CD4-positive, alpha-beta T cell treated with Interleukin-10 for 1 hour (primary cell): ENCODE results near the gene GNA15.
A peak's percentile ranks its signal among the peaks of the same experiment; 100 is the strongest.
"Not testable (repeated sequence)": the region's sequence is repeated elsewhere in the genome, so short reads cannot be mapped to it uniquely, and the experiment has no call there.

Source experiments
- DNase-seq: peaks from one replicate; pipeline ENCODE4 v3.0.0-alpha.2; 2020

GNA15 gene

DNA sequence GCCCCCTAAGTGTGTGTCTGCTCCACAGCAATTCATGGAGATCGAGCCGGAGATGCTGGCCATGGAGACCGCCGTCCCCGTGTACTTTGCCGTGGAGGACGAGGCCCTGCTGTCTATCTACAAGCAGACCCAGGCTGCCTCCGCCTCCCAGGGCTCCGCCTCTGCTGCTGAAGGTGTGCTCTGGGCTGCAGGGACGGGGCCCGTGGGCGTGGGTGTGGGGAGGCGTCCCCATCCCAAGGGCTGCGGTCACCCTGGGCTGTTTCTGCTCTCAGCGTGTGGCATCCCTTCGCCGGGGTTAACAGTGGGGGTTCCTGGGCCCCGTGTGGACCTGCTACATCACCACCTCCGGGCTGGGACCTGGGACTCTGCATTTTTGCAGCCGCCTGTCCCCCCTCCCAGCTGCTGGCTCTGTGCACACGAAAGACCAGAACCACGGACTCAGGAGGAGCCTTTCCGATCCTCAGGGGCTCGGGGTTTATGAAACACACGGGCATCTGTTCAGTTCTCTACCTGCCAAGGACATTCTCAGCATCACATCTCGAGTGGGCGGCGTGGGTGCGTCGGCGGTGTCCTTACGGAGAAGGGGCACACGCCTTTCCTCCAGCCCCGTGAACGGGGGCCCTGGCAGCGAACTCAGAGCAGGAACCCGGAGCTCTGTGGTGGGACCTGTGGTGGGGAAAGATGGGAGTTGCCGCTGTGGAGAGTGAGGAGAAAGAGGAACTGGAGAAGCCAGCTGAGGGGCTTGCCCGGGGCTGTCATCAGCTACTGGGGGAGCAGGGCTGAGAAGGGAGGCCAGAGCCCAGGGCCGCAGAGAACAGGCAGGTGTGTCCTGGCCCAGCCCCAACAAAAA is 57.6 kb downstream of the GNA15 start:
- DNase-seq: no peak

DNA sequence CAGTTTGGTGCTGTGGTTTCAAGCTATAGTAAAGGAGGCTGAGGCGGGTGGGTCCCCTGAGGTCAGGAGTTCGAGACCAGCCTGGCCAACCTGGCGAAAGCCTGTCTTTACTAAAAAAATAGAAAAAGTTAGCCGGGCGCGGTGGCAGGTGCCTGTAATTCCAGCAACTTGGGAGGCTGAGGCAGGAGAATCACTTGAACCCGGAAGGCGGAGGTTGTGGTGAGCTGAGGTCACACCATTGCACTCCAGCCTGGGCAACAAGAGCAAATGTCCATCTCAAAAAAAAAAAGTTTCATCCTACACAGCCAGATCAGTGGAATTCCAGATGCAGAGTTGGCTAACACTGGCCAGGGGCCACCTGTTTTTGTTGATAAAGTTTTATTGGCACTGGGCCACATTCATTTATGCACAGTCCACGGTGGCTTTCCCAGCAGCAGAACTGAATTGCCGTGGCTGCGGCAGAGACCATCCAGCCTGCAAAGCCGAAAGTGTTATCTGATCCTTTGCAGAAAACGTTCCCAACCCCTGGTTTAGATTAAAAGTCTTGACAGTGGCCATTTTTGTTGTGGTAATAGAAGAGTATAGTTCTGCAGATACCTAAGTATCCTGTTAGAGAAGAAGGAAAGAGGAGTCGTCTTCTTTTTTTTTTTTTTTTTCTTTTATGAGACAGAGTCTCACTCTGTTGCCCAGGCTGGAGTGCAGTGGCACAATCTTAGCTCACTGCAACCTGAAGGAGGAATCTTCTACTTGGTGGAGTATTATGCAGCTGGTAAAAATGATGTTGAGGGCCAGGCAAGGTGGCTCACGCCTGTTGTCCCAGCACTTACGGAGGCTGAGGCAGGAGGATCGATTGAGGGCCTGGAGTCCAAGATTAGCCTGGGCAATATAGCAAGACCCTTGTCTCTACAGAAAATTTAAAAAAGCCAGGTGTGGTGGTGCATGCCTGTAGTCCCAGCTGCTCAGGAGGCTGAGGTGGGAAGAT is 58.6 kb downstream of the GNA15 start:
- no peak for DNase-seq

DNA sequence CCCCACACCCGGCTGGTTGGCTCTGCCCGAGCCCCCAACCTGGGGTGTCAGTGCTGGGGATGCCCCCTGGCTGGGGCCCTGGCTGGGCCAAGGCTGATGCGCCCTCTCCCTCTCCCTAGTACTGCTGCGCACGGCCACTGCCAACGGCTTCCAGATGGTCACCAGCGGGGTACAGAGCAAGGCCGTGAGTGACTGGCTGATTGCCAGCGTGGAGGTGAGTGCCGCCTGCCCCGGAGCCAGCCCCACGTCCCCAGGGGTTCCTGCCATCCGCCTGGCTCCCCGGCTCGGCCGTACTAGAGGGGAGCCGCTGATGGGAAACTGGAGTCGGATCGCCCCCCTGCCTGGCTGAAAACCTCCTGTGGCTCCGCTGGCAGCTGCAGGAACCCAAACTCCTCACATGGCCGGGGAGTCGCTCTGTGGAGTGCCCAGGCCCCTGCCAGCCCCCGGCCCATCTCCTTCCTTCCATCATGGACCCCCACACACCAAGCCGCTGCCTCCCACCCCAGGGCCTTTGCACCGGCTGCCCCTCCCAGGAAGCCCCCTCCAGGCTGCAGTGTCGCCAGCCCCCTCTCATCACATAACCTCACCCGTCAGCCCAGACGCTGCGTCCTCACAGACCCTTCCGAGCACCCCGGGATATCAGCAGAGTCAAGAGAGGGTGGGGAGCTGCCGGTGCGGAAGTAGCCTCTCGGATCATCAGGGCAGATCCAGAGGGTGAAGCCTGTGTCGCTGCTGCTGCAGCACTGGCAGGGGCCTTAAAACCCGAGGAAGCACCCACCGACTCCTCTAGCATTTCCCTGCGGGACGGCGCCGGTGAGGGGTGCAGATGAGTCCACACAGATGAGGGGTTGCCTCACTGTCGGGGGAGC is 60.5 kb downstream of the GNA15 start:
- no peak for DNase-seq

DNA sequence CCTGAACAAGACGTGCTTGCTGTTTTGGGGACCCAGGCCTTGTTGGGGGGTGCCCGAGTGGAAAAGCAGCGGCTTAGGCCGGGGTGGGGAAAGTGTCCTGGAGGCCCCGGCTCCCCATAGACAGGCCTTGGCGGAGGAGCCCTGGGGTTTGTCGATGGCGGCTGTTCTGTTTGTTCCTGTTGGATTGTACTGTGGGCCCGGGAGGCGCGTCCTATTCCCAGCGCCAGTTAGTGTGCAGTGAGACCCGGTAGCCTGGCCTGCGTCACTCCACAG is 61.0 kb downstream of the GNA15 start:
- DNase-seq: no peak

DNA sequence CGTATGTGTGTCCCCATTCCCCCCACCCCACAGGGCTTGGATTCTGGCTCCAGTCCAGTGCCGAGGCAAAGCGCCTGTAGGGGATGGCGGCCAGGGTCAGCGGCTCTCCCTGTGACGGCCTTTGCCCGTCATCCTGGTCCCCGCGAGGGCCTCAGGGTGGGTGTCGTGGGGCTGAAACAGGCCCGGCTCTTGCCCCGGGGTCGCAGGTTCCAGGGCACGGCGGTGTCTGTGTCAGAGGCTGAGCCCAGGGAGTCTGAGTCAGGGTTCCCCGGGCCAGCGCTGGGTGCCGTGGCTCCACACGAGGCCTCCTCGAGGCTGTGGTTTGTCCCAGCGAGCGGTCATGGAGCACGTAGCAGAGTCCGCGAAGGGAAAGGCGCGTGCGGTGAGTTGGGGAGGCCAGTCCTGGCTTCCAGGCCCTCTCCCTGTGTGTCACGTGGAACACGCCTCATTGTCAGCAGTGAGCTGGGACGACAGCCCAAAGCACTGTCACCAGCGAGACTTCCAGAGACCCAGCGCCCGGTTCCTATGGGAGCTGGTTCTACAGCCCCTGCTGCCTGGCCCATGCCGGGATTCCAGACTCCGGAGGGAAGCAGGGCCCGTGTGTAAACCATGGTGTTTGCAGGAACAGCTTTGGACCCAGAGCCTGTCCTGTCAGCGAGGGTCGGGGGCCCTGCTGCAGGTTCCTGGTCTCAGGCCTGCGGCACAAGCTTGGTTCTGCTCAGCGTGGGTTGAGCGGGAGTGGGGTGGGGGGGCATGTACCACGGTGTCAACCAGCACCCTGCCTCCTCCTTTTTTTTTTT is 63.3 kb downstream of the GNA15 start:
- DNase-seq: no peak

DNA sequence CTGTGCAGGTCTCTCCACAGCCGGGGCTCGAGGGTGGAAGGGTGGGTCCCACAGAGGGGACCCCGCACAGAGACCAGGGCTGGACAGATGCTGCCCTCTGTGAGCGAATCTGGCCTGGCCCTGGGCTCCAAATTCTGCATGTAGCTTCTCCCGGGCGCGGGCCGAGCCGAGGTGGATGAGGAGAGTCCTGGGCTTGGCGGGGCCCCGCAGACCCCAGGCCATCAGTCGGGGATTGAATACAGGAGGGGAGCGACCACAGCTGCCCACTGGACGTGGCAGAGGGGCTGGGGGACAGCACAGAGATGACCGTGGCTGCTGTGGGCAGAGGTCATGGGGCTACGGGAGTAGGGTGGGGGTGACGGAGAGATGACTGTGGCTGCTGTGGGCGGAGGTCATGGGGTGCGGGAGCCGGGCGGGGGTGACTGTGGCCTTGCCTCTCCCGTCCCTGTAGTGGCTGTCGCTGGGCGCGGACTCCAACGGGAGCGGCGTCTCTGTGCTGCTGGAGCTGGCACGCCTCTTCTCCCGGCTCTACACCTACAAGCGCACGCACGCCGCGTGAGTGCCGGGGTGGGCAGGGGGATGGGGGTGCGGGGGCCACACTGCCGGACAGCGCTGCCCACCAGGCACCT is 65.4 kb downstream of the GNA15 start:
- DNase-seq: no peak

DNA sequence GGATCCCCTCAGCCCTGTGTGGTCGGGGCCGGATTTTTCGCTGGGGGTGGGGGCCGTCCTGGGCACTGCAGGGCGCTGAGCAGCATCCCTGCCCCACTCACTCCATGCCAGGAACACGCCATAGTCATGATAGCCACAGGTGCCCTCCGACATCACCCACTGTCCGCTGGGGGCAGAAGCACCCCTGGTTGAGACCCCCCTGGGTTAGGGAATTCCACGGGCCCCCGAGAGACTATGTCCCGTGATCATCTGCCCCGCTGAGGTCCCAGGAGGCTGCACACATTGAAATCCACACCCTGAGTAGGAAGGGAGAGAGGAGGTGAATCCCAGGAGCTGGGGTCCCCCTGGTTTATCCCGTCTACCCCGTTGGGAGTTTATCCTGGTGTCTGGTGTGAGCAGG is 66.1 kb downstream of the GNA15 start:
- no peak for DNase-seq

DNA sequence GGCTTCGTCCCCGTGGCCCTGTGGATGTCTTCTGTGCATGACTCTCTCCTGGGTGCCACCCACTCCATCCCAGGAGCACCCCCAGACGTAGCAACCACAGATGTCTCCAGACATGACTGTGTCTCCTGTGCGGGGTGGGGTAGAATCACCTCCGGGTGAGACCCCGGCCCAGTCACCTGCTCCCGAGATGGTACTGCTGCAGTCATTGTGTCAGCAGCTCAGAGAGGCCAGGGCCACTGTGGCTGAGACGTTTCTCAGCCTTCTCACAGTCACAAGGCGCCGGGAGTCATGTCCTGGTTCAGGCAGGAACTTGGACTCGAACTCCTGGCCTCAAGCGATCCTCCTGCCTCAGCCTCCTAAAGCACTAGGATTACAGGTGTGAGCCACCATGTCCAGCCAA is 66.5 kb downstream of the GNA15 start:
- DNase-seq: no peak

DNA sequence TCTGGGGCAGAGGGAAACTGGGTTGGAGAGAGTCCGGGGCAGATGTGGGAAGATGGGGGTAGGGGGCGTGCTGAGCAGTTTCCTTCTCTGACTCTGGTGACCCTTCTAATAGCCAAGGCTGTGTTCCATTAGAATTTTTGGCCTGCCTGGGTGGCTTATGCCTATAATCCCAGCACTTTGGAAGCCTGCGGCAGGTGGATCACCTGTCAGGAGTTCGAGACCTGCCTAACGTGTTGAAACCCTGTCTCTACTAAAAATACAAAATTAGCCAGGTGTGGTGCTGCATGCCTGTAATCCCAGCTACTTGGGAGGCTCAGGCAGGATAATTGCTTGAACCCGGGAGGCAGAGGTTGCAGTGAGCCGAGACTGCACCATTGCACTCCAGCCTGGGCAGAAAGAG is 67.1 kb downstream of the GNA15 start:
- DNase-seq: not testable (repeated sequence)

DNA sequence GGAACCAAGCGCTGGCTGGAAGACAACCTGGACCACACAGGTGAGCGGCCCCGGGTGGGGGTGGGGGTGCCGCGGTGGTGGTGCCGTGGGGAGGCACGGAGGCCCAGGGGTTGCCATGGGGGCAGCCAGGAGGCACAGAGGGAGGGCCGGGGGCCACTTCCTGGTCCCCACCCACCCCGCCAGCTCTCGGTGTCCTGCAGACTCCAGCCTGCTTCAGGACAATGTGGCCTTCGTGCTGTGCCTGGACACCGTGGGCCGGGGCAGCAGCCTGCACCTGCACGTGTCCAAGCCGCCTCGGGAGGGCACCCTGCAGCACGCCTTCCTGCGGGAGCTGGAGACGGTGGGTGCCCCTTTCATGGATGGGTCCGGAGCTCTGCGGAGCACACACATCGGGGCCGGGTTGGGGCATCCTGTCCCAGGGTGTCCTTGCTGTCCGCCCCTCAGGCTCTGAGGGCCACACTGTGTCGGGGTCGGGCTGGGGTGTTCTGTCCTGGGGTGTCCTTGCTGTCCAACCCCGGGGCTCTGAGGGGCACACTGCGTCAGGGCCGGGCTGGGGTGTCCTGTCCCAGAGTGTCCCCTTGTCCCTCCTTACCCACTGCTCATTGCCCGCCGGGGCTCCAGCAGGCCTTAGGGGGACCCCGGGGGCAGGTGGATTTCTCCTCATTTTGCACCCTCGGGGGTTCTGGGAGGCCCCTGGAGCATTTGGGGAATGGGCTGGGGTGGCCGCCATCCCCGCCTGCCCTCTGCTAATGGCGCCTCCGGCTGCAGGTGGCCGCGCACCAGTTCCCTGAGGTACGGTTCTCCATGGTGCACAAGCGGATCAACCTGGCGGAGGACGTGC is 68.2 kb downstream of the GNA15 start:
- no peak for DNase-seq

DNA sequence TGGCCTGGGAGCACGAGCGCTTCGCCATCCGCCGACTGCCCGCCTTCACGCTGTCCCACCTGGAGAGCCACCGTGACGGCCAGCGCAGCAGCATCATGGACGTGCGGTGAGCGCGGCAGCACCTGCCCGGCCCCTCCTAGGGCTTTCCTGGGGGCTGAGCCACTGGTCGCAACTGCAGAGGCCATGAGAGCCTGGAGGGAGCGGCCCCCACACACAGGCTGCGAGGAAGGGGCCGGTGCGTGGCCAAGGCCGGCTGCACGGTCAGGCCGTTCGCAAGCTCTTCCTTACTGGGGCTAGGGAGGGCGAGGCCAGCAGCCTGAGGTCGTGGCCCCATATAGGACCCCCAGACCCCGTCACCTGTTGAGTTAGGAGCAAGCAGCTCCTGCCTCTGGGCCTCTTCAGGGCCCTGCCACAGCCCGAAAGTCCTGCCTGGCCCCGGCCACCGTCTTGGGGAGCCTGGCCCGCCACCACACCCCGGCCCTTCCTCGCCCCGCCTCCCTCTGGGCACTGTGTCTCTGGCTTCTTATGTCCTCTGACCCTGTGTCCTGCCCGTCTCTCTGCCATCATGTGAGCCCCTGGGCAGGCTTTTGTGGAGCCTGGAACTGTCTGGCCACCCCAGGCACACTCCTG is 68.9 kb downstream of the GNA15 start:
- no peak for DNase-seq

DNA sequence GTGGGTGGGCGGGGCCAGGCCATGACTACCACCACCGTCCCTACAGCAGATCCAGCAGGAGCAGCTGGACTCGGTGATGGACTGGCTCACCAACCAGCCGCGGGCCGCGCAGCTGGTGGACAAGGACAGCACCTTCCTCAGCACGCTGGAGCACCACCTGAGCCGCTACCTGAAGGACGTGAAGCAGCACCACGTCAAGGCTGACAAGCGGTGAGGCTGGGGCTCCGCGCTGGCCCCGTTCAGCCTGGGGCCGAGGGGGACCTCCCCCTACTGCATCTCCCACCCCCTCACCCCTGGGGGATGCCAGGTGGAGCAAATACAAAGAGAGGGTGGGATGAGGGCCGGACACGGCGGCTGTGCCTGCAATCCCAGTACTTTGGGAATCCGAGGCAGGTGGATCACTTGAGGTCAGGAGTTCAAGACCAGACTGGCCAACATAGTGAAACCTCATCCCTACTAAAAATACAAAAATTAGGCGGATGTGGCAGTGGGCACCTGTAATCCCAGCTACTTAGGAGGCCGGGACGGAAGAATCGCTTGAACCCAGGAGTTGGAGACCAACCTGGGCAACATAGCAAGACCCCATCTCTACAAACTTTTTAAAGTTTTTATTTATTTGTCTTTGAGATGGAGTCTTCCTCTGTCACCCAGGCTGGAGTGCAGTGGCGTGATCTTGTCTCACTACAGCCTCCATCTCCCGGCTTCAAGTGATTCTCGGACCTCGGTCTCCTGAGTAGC is 70.6 kb downstream of the GNA15 start:
- no peak for DNase-seq

DNA sequence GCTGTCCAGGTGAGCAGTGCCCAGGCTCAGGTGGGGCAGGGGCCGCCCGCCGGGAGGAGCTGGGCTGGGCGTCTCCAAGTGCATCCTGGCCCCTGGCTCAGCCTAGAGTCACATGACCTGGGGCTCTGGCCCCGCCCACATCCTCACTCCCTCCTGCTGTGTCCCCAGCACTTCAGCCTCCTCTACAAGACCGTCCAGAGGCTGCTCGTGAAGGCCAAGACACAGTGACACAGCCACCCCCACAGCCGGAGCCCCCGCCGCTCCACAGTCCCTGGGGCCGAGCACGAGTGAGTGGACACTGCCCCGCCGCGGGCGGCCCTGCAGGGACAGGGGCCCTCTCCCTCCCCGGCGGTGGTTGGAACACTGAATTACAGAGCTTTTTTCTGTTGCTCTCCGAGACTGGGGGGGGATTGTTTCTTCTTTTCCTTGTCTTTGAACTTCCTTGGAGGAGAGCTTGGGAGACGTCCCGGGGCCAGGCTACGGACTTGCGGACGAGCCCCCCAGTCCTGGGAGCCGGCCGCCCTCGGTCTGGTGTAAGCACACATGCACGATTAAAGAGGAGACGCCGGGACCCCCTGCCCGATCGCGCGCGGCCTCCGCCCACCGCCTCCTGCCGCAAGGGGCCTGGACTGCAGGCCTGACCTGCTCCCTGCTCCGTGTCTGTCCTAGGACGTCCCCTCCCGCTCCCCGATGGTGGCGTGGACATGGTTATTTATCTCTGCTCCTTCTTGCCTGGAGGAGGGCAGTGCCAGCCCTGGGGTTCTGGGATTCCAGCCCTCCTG is 71.8 kb downstream of the GNA15 start:
- DNase-seq: no peak

DNA sequence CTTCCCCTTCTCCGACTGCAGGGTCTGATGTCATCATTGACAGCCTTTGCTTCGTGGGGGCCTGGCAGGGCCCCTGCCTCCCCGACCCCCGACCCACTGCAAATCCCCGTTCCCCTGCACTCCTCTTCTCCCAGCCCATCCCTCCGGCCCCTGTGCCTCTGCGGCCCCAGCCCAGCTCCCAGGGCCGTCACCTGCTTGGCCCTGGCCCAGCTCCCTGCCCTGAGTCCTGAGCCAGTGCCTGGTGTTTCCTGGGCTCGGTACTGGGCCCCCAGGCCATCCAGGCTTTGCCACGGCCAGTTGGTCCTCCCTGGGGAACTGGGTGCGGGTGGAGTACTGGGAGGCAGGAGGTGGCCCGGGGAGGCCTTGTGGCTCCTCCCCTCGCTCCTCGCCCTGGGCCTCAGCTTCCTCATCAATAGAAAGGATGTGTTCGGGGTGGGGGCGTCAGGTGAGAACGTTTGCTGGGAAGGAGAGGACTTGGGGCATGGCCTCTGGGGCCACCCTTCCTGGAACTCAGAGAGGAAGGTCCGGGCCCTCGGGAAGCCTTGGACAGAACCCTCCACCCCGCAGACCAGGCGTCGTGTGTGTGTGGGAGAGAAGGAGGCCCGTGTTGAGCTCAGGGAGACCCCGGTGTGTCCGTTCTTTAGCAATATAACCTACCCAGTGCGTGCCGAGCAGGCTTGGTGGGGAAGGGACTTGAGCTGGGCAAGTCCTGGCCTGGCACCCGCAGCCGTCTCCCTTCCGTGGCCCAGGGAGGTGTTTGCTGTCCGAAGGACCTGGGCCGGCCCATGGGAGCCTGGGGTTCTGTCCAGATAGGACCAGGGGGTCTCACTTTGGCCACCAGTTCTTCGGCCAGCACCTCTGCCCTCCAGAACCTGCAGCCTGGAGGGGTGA is 72.7 kb downstream of the GNA15 start:
- no peak for DNase-seq

DNA sequence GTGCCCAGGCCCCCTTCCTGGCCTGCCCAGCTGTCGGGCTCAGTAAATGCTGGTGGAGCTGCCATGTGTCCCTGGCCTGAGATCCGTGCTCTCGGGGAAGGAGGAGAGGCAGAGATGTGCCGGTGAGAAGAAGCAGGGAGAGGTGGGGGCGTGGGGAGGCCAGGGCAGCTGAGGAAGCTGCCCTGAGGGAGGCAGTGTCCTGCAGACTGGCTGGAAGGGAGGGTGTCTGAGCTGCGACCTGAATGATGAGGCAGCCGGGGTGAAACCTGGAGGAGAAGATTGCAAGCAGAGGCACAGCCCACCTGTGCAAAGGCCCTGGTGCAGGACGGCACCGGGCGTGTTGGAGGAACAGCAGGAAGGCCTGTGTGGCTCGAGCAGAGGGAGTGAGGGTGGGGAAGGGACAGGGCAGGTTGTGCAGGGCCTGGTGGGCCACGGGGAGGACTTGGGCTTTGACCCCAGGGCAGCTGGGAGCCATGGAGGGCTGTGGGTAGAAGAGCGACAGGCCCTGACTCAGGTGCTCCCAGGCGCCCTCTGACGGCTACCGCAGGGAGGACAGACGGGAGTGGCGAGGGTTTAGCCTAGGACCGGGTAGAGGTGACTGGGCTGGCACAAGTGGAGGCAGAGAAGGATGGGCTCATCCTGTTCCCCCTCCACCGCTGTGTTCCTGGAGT is 74.6 kb downstream of the GNA15 start:
- DNase-seq: peak; percentile 61

DNA sequence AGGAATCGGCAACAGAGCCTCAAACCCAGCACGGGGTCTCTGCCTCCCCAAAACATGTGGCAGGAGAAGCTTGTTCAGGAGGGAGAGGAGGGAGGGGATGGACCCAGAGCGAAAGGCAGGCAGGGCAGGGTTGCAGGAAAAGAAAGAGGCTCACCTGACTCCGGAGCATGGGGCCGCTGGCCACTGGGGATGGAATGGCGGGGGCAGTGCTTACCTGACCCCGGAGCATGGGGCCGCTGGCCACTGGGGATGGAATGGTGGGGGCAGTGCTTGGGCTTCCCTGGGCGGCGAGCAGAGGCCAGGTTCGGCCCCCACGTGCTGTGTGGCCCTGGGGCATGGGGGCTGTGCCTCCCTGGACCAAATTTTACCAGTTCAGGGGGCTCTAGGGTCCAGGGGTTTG is 75.4 kb downstream of the GNA15 start:
- no peak for DNase-seq

DNA sequence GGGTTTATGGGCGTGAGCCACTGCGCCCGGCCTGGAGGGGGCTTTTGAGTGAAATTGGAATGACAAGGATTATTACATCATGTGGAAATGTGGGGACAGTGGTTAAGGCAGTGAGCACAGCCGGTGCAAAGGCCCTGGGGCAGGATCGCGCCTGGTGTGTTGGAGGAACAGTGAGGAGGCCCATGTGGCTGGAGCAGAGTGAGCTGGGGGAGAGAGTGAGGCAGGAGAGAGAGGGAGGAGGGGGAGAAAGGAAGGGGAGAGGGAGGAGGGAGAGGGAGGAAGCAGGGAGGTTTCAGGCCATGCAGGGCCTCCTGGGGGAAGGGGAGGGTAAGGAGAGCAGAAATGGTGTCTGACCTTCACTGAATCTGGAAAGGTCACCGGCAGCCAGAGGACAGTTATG is 77.3 kb downstream of the GNA15 start:
- no peak for DNase-seq
